HS-27A (cell line): ENCODE results near the gene VWA5B2.

Experiments
- DNase-seq: peaks from one replicate; pipeline ENCODE4 v3.0.0-alpha.2; 2012; ENCODE audit warnings: low read depth, missing footprints

VWA5B2 gene

GRCh38 chr3:184229394-184230080 is at the start of gene VWA5B2:
Gene VWA5B2 (plus strand): TSS chr3:184229585. CDS start chr3:184230529, 944 bp downstream.
- no peak for DNase-seq

- DNase-seq: no peak
These were observed 49.2 kb upstream of the VWA5B2 start for GRCh38 chr3:184180165-184180564.

- no peak for DNase-seq
These were observed 47.8 kb upstream of the VWA5B2 start for GRCh38 chr3:184181596-184181995.

- DNase-seq: no peak
These were observed 45.7 kb upstream of the VWA5B2 start for GRCh38 chr3:184183679-184184078.

- no peak for DNase-seq
These were observed 44.7 kb upstream of the VWA5B2 start for GRCh38 chr3:184184546-184185230.

- DNase-seq: peak; percentile 94
These were observed 43.8 kb upstream of the VWA5B2 start for GRCh38 chr3:184185461-184186183.

GRCh38 chr3:184186184-184186901 is 43.0 kb upstream of the VWA5B2 start, which contains the start of gene ABCF3:
Gene ABCF3 (plus strand): TSS chr3:184186199. CDS start chr3:184186208, 9 bp downstream.
- no peak for DNase-seq

GRCh38 chr3:184186902-184187207 is 42.5 kb upstream of the VWA5B2 start:
- DNase-seq: no peak

GRCh38 chr3:184188080-184188479 is 41.3 kb upstream of the VWA5B2 start:
- DNase-seq: no peak

- DNase-seq: no peak
These were observed 40.0 kb upstream of the VWA5B2 start for GRCh38 chr3:184189421-184189820.

- DNase-seq: no peak
These were observed 36.5 kb upstream of the VWA5B2 start for GRCh38 chr3:184192889-184193288.

GRCh38 chr3:184193991-184194539 is 35.3 kb upstream of the VWA5B2 start:
- DNase-seq: no peak

- no peak for DNase-seq
These were observed 32.8 kb upstream of the VWA5B2 start for GRCh38 chr3:184196536-184196935.

- no peak for DNase-seq
These were observed 30.9 kb upstream of the VWA5B2 start for GRCh38 chr3:184198509-184198908.

GRCh38 chr3:184200825-184201224 is 28.6 kb upstream of the VWA5B2 start:
- DNase-seq: no peak

GRCh38 chr3:184203526-184203925 is 25.9 kb upstream of the VWA5B2 start:
- DNase-seq: no peak

GRCh38 chr3:184209146-184209923 is 20.1 kb upstream of the VWA5B2 start:
- no peak for DNase-seq

- DNase-seq: no peak
These were observed 18.1 kb upstream of the VWA5B2 start for GRCh38 chr3:184211297-184211696.

GRCh38 chr3:184211718-184212117 is 17.7 kb upstream of the VWA5B2 start:
- no peak for DNase-seq

- no peak for DNase-seq
These were observed 10.6 kb upstream of the VWA5B2 start for GRCh38 chr3:184218814-184219213.

GRCh38 chr3:184222521-184222920 is 6.9 kb upstream of the VWA5B2 start:
- no peak for DNase-seq
